ENCODE data around the gene CCDC47.

- TF ChIP-seq HDAC2 (CRISPR knock-in tag; IDR thresholded peaks at IDR 0.05) (no peak; the same call in 1 of the 2 replicates), FOXO1 (CRISPR knock-in tag; IDR thresholded peaks at IDR 0.05) (no peak; the same call in 1 of the 2 replicates), ARNTL (CRISPR knock-in tag; IDR thresholded peaks at IDR 0.05) (no peak), NCOA1 (CRISPR knock-in tag; IDR thresholded peaks at IDR 0.05) (no peak), SMAD9 (CRISPR knock-in tag; IDR thresholded peaks at IDR 0.05) (no peak), ZNF329 (CRISPR knock-in tag; IDR thresholded peaks at IDR 0.05; ENCODE audit: low read depth) (no peak), POLR2AphosphoS5 (IDR thresholded peaks at IDR 0.05; ENCODE audit: low read depth, low read length) (no peak), ZNF740 (CRISPR knock-in tag; IDR thresholded peaks at IDR 0.05) (no peak), SIN3A (IDR thresholded peaks at IDR 0.05; ENCODE audit: borderline replicate concordance, low read depth, low read length) (no peak), ZBTB49 (CRISPR knock-in tag; IDR thresholded peaks at IDR 0.05; ENCODE audit: borderline replicate concordance) (no peak)
Observed at GRCh38 chr17:63786117-63786516, 12.7 kb upstream of the CCDC47 start.
